Activated T-helper 9 cell treated with anti-CD3 and anti-CD28 coated beads, Interleukin-2, amount 50 U/mL, for 16 hours (primary cell): Measurements from ENCODE around the gene PPFIBP2.
A peak's percentile ranks its signal among the peaks of the same experiment; 100 is the strongest.

Source experiments
- DNase-seq: peaks from one replicate; pipeline ENCODE4 v3.0.0-alpha.2; 2020; ENCODE audit warnings: low read depth

The PPFIBP2 gene

DNA sequence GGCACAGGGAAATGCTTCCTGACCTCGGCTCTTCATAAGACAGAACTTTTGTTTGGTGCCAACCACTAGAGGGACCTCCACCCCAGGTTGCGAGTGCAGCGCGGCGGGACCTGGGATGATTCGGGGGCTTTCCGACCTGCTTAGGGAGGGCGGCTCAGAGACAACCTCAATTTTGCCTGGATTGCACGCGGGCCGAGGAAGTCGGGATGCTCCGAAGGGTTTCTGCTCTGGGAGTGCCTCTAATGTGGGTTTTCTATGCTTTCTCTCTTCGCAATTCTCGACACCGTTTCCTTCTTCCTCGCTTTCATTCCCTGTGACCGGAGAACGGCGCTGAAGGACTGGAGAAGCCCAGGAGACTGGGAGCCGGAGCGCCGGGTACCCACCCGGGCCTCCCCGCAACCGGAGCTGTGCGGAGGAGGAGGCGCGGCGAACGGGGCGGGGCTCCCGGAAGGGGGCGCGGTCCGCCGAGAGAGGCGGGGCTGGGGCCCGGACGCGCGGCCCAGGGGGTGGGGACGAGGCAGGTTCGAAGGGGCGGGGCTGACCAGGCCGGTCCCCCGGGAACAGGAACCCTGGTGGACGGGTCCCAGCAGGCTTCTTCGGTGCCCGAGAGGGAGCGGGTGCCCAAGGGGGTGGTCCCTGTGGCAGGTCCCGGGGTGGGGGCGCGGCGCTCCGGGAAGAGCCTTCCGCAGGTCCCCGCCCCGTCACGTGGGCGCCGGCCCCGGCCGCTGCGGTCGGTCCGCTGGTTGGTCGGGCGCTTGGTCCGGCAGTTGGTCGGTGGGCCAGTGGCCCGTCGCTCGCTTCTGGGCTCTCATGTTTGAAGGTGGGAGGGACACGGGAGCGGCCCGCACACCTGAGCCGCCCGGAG, at the start of gene PPFIBP2:
PPFIBP2 (plus strand) TSS at position 766 of the 865 bp plus-strand sequence. CDS start 35,477 bp downstream, outside the sequence.
- peak; percentile 76 for DNase-seq

DNA sequence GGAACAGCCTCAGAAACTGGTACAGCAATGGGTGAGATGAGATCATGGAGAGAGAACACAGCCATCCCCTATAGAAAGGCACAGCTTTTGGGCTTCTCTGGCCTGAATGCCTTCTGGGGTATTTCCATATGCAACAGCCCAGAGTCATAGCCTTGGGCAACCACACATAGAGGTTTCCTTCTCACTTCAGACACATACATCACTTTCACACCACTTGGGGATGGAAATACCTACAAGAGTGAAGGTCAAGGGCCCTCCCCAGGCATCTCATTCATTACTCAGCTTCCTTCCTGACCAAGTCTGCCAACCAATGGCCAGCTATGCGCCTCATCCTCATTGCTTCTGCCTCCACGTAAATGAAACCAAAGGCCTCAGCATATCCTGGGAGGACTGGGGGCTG, 46.1 kb upstream of the PPFIBP2 start:
- DNase-seq: no peak

DNA sequence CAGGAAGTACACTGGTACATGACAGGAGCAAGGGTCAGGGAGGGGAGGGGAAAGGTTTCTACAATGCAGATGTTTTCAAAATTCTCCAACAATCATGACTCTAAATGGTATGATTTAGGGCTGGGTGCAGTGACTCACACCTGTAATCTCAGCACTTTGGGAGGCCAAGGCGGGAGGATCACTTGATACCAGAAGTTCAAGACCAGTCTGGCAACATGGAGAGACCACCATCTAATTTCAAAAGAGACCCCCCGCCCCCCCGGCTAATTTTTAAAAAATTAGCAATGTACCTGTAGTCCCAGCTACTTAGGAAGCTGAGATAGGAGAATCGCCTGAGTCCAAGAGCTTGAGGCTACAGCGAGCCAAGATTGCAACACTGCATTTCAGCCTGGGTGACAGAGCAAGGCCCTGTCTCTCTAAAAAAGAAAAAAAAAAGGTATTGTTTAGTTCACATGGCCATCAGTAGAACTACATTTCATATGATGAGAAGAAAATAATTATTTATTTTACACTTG, 44.4 kb upstream of the PPFIBP2 start:
- no peak for DNase-seq

DNA sequence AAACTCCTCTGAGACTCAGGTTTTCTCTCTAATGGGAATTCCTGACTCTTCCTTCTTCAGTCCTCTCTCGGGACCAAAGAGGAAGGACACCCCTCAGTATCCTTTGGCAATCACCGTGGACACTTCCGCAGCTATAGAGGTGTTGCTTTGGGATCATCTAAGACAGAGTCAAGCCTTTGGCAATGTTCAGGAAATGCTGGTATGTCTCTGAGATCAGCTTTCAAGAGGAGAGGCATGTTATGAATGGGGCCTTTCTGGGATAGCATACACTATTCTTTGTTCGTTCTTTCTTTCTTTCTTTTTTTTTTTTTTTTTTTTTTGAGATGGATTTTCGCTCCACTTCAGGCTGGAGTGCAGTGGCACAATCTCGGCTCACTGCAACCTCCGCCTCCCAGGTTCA, 42.7 kb upstream of the PPFIBP2 start:
- no peak for DNase-seq

DNA sequence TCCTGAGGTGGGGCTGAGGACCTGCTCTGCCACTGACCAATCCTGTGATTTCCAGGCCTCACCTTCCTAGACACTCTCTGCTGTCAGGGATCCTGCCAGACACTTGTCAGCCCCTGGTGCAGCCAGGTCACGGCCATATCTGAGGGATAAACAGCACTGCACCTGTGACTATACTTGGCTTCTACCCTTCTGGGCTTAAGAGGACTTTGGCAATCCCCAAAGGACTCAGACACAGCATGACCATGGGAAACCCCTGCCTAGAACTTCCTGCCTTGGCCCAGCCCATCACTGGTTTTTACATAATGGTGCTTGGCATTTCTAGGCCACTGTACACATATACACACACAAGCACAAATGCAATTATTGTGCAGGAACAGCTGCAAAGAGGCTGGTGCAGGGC, 40.1 kb upstream of the PPFIBP2 start:
- DNase-seq: no peak

DNA sequence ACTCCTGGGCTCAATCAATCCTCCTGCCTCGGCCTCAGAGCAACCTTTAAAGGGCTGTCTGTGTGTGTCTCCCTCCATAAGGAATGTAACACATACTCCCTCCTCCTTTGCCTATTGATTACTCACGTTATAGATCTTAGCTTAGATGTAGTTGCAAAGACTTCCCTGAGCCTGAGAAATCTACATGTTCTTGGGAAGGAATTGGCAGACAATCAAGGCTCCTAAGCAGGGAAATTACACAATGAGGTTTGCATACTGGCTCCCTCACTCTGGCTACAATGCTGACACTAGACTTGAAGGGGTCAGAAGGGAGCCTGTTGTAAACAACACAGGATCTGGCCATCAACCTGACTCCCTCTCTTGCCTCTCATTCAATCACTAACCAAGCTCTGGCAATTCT, 33.7 kb upstream of the PPFIBP2 start:
- no peak for DNase-seq

DNA sequence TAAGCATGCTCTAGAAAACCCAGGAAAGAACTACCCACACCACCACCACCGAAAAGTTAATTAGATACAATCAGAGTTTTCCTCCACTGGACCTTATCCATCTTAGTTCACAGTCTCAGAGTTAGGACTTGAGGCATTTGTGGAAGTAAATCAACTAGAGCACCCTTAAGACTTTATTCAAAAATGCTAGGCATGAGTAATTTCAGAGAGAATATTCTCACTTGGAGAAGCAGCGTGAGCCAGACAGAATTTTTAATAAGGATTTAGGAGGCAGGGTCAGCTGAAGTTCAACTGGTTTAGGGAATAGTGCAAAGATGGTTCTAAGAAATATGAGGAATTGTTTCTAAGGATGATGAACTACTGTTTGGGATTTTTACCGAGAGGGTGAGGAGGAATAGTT, 29.7 kb upstream of the PPFIBP2 start:
- no peak for DNase-seq

DNA sequence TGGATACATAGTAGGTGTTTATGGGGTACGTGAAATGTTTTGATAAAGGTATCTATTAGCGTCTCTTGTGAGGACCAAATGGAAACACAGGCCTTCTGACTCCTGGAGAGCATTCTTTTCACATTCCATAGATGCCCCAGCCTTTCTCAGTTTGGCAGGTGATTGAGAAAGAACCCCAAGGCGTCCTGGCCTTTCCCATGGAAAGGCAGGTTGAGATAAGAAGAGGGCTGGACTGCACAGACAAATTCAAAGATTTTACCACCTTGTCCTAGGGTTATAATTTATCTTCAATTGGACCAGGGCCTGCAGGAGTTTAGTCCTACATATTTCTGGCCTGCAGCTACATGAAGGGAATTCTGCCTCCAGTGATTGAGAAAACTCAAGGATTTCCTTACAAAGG, 29.2 kb upstream of the PPFIBP2 start:
- DNase-seq: no peak

DNA sequence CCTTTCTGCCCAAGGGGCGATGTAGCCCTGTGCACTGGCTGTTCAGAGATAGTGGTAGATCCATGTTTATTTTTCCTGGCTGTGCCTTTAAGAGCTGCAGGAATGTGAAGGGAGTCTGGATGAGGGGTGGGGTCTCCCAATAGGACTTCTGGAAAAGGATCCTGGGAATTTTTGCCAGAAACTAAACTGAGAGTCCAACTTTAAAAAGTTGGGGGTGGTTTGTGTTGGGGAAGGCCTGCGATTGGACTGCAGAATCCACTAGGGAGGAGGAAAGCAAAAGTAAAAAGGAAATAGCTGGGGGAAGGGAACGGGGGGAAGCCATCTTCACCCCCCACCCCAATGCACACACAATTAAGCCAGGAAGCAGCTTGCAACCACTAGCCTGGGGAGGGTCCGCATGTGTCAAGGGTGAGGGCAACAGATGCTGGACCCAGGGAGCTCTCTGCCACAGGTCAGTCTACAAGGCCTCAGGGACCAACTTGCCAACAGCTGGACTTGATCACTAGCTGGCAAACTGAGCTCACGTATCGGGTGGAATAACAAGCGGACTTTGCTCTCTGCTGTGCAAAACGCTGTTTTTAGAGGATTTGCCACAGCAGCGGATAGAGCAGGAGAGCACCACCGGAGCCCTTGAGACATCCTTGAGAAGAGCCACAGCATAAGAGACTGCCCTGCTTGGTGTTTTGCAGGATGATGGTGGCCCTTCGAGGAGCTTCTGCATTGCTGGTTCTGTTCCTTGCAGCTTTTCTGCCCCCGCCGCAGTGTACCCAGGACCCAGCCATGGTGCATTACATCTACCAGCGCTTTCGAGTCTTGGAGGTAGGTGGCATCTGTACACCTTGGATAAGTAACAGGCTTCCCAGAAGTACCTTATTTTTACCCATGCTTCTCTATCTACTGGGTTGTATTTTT, 28.4 kb upstream of the PPFIBP2 start, which contains the start of gene OLFML1:
OLFML1 (plus strand) TSS at position 321 of the 912 bp plus-strand sequence; CDS start at position 691, 370 bp downstream.
- DNase-seq: no peak

DNA sequence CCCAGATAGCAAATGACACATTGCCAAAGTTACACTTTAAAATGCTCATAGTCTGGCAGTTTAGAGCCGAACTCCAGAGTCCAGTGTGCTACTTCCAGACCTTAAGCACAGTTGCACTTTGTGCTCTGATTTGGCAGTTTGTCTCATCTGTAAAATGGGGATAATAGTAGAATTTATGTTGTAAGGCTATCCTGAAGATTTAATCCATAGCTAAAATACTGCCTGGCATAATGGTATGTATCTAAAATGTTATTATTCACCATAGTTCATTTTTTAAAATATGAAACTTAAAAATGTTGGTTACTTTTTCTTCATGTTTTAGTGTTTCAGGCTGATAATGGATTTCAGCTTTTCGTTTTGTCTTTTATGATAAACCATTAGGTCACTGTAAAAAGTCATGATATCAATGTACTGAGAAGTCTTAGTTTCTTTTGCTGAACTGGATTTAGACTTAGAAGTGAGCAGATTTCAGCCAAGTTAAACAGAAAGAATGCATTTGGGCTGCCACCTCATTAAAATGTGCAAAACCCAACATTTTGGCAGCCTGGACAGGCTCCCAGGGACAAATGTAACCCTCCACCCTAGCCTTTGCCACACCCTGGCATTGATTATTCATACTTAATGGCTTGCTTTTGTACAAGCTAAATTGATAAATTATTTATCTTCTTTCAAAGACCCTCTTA, 27.6 kb upstream of the PPFIBP2 start:
- no peak for DNase-seq

DNA sequence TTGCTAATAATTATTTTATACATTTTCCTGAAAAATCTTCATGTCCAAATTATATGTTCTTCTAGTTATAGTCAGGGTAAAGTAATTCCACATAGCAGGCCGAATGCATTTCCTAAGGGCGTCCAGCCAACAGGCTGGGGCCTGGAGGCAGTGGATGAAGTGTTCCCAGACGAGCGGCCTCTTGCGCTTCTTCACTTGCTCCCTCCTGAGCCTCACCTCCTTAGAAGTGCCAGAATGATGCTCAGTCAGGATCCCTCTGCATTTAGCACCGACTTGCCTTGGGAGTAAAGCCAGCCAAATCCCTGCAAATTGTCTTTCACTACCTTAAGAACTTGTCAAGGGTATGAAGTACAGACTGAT, 27.0 kb upstream of the PPFIBP2 start:
- DNase-seq: no peak

DNA sequence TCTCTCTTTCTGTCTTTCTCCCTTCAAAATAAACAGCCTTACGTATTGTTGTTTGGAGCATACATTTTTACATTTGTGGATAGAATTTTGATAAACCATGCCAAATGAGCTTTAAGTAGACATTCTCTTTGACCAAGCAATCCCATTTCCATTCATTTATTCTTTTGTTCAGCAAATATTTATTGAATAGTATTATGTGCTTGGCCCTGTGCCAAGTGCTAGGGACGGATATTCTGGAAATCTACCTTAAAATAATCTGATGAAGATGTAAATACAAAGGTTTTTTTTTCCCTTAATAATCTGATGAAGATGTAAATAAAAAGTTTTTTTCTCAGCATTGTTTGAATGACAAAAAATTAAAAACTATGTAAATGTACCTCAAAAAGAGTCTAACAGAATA, 26.4 kb upstream of the PPFIBP2 start:
- DNase-seq: no peak

DNA sequence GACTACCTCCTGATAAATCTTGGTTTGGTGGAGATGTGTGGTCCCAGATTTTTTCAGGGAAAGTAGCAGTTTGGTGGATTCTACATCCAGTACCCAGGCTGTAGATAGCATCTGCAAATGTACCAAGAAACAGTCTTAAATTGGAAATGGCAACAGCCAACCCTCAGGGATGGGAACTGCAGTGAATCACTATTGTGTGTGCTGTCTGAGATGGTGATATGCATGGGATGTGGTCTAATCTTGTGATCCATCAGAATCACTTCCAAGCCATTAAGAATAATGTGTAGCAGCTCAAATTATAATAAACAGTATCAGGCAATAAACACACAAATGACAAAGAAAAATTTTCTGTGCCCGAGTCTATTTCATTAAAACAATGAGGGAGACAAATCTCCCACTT, 25.1 kb upstream of the PPFIBP2 start:
- no peak for DNase-seq

DNA sequence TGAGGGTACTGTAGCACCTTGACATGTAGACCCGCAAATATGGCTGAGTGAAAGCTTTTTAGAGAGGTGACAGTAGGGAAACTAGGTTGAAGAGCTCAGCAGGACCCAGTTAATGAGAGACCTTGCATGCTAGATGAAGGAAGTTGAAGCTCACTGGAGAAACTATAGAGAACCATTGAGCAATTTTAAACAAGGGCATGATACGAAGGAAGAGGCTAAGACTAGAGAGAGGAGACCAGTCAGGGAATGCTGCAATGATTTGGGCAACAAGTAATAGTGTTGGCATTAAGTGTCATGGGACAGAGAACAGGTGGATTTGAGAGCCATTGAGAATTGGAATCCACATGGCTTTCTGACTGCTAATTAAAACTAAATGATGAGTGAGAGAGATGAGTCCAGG, 24.4 kb upstream of the PPFIBP2 start:
- DNase-seq: no peak

DNA sequence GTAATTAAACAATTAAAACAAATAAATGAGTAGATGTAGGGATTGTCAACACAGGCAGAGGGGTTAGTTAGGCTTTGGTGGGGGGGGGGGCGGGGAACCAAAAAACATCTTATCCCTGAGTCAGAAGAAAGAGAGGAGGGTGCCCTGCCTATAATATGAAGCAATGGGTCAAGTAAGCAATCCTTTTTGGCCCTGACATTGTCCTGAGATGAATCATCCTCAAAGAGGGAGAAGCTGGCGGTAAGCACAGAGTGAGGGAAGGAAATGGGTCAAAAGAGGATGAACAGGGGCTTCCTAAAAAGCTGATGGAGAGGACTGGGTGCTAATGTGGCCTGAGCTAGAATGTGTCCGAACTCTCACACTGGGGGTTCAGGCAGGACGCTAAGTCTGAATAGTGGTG, 23.7 kb upstream of the PPFIBP2 start:
- no peak for DNase-seq

DNA sequence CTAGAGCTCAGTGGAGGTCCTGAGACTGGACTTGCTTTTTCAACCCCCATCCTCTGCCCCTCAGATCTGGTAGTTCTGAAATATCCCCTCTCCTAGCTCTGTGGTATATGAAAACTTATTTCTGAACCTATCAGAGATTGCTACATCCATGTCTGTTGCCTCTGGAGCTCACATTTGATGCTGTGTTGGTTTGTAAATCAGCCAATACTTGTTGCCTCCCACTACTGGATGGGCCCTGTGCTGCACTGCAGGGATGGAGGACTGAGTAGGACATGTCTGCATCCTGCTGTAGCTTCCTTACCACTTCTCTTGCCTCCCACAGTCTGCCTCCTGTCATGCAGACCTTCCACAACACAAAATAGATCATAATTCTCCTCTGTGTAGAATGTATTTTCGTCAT, 23.3 kb upstream of the PPFIBP2 start:
- no peak for DNase-seq

DNA sequence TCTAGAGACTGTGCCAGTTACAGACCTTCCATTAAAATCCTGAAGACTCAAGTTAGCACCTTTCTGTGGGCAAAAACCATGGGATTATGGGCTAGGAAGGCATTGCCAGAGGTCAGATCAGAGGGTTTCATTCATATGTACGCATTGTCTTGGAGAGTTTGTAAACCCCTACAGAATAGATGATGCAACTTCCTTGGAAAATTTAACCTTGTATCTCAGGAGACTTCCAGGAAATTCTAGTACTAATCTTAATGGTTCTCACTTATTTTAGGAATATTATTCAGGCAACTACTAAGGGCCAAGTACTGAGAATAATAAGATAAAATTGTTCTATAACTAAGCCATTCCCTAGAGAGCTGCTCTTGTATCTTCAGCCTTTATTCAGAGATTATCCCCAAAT, 21.5 kb upstream of the PPFIBP2 start:
- no peak for DNase-seq

DNA sequence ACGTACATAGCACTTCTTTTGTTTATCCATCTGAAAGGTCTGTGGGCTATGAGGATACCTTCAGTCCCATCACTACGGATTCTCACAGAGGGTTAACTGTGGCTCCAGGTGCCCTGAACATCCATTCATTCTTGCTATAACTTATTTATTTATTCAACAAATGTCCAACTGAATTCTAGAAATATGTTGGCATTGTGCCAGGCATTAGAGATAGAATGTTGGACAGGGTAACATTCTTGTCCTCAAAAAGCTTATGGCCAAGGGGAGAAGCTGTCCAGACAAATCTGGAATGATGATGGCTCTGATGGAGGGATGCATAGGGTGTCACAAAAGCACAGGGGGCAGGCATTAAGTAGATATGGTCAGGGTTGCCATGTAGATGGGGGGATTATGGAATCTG, 20.1 kb upstream of the PPFIBP2 start:
- no peak for DNase-seq

DNA sequence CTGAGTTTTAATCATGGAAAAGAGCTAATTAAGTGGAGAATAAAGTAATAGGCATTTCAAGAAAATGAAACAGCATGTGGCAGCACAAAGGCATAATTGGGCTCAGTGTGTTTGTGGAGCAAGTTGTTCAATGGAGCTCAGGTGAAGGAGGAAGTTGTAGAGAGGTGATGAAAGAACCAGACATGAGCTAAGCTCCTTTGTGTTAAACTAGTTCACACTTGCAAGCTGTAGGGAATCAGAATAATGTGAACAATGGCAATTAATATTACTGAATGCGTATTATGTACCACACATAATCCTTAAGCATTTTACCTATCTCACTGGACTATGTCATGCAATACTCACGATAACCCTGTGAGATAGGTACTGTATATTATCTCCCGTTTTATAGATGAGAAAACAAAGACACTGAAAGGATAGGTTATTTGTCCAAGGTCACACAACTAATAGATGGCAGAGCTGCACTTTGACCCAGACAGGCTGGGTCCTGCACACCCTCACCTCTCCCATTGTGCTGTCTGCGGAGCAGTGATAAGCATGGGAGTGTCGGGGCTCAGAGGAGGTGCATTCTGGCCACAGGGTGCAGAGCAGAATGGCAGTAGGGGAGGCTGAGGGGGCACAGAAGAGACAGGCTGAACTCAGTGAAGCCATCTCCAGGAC, 19.6 kb upstream of the PPFIBP2 start:
- no peak for DNase-seq

DNA sequence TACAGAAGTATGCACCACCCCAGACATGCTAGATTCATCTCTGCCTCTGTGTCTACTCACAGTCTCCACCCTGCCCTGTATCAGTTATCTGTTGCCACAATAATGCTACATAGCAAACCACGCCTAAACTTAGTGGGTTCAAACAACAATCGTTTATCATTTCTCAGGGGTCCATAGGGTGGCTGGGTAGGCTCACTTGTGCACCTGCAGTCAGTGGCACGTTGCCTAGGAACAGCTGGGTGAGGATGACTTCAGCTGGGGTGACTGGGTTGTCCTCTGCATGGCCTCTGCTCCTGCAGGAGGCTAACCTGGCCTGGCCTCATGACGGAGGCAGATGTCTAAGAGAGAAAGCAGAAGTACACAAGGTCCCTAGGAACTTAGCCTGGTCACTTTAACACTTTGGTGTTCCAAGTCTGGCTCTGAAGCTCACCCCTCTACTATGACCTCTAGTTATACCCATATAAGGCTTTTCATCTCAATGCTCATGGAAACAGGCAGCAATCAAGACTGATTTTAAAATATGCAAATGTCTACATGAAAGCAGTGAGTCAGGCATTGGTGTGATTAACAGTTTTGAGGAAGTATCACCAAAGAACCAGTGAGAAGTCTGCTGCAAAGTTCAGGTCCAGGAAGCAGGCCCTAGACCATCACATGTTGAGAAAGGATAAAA, 17.8 kb upstream of the PPFIBP2 start:
- no peak for DNase-seq

DNA sequence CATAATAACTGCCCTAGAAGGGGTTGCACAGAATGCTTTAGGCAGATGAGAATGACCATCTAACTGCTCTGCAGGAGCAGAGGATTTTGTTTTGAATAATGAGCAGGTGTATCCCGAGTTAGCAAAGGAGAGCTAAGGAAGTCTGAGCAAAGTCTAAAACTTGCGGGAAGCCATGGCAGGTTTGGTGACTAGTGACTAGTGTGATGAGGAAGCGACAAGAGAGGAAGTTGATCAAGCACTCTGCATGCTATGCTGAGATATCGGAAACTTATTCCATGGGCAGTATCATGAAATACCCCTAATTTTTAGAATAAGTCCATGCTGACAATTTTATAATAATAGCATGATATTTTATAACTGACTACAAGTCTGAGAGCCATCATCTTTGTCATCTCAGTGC, 15.6 kb upstream of the PPFIBP2 start:
- DNase-seq: no peak
